ENCODE measurements around the gene CLIC6. TPM values are rescaled to one million over a fixed set of nuclear protein-coding genes. Genes with fewer than 3 reads are reported as not detected.

Gene CLIC6
- total RNA-seq, 1 donor from 2014 or later, result 23.5 TPM

DNA sequence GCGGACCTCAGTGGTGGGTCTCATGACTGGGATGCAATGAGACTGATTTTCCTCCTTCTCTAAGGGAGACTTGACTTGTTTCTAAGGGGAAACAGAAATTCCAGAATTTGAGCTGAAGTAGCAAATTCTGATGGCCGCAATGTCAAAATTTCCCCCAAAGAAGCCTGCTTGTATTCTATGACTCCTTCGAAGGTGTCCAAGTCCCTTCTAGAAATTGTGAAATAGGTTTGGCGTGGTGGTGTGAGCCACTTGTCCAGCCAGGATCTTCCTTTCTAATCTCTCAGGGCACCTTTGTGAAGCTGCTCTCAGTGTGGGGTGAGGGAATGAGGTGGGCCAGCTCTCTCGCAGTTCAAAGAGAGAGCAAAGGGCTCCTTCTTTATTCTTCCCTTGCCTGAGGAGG is 19.9 kb downstream of the CLIC6 start:
- intact Hi-C loops (cut with DNase I), result no loop called here
- H3K4me3 ChIP-seq, result no peak overlapping the region
- DNase-seq (no peak), ATAC-seq (no peak)
- H3K36me3 ChIP-seq, result no peaks in the 10 kb centered on the region
- H3K4me1 ChIP-seq, result peaks cover 6% of the 10 kb centered on the region
- no peaks in the 10 kb centered on the region for H3K9me3 ChIP-seq
- H3K27ac ChIP-seq, result no peak overlapping the region
- TF ChIP-seq, protein P1, sequence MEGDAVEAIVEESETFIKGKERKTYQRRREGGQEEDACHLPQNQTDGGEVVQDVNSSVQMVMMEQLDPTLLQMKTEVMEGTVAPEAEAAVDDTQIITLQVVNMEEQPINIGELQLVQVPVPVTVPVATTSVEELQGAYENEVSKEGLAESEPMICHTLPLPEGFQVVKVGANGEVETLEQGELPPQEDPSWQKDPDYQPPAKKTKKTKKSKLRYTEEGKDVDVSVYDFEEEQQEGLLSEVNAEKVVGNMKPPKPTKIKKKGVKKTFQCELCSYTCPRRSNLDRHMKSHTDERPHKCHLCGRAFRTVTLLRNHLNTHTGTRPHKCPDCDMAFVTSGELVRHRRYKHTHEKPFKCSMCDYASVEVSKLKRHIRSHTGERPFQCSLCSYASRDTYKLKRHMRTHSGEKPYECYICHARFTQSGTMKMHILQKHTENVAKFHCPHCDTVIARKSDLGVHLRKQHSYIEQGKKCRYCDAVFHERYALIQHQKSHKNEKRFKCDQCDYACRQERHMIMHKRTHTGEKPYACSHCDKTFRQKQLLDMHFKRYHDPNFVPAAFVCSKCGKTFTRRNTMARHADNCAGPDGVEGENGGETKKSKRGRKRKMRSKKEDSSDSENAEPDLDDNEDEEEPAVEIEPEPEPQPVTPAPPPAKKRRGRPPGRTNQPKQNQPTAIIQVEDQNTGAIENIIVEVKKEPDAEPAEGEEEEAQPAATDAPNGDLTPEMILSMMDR (IDR thresholded peaks at IDR 0.05), result no peak
- peaks cover 9% of the 10 kb centered on the region for H3K27me3 ChIP-seq (ENCODE audit: low read depth)

DNA sequence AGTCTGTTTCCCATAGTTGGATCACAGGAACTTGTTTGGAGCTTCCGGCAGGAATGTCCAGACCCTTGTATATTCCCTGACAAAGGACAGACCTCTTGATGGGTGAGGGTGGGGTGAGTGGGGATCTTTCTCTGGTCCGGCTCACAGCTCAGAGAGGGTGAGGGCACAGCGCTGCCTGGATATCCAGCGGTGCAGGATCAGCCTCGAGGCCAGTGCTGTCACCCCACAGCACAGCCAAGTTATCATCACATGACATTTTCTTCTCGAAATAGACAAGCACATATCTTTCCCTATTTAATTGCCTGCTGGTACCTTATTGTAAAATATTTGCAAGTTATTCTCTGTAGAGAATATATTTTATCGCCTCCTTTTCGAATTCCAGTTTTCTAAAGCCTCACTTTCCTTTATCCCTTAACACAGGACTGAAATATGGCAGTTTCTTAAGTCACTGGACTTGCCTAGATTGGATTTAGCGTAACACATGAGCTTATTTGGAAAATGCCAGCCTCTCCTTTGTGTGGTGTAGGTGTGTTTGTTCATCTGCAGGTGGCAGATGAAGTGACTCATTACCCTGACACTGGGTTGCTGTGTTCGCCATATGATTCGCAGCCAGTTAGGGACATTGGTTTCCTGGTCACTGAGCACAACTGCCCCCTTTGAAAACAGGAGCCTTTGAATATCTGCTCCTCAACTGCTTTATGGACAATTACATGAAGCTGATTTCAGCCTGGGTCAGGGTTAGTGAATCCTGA is 21.4 kb downstream of the CLIC6 start:
- no peaks in the 10 kb centered on the region for H3K36me3 ChIP-seq
- no peak for DNase-seq
- peaks cover 6% of the 10 kb centered on the region for H3K4me1 ChIP-seq
- peaks cover 9% of the 10 kb centered on the region for H3K27me3 ChIP-seq (ENCODE audit: low read depth)
- H3K4me3 ChIP-seq, result no peak overlapping the region
- intact Hi-C loops (cut with DNase I), result no loop called here
- no peaks in the 10 kb centered on the region for H3K9me3 ChIP-seq
- peak overlapping the region; percentile 26 for H3K27ac ChIP-seq
- TF ChIP-seq, protein P1 (IDR thresholded peaks at IDR 0.05), result no peak
- ATAC-seq, result peak; percentile 53 to 68

DNA sequence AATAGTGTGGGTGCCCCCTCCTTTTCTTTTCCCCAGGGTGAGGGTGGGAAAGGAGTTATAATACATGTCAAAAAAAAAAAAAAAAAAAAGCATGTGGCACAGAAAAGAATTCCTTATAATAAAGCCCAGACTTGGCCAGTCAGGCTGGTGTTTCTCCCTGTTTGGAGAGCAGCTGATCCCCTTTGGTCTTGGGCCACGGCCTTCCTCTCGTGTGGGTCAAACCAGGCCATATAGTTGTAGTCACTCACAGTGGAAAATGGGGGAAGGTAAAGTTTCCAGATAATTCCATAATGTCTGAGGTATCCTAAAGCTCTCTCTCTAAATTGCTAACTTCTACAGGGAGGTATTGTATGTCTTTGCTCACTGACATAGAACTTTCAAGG is 22.0 kb downstream of the CLIC6 start:
- TF ChIP-seq, protein P1 (IDR thresholded peaks at IDR 0.05), result no peak
- peaks cover 6% of the 10 kb centered on the region for H3K4me1 ChIP-seq
- ATAC-seq (no peak), DNase-seq (no peak)
- no peaks in the 10 kb centered on the region for H3K36me3 ChIP-seq
- intact Hi-C loops (cut with DNase I), result no loop called here
- peaks cover 9% of the 10 kb centered on the region for H3K27me3 ChIP-seq (ENCODE audit: low read depth)
- no peaks in the 10 kb centered on the region for H3K9me3 ChIP-seq
- no peak overlapping the region for H3K4me3 ChIP-seq
- peak overlapping the region; percentile 26 for H3K27ac ChIP-seq

DNA sequence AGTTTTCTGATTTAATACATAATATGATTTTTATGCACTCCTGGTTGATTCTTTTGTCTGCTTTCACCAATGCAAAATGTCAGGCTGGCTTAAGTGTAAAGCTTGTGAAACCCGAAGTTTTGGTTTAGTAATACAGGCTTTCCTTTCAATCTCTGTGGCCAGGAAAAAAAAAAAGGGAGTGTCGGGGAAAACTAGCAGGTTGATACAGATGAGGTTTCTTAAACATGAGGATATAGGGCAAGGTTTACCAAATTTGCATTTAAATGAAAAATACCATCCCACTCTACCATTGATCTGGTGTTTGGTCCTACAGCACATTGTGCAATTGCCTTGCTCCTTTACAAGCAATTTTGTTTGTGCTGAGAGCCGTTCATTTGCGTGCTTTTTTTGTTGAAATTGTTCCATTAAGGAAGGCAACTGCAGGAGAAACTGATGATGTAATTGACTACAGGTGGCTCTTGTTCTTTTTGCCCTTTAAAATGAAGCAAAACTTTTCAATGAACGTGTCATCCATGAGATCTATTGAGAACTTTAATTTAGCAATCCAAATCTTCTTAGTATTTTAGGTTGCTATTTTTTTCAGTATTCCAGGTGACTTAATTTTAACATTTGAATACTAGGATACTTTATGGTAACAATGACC is 22.7 kb downstream of the CLIC6 start:
- TF ChIP-seq, protein P1 (IDR thresholded peaks at IDR 0.05), result no peak

DNA sequence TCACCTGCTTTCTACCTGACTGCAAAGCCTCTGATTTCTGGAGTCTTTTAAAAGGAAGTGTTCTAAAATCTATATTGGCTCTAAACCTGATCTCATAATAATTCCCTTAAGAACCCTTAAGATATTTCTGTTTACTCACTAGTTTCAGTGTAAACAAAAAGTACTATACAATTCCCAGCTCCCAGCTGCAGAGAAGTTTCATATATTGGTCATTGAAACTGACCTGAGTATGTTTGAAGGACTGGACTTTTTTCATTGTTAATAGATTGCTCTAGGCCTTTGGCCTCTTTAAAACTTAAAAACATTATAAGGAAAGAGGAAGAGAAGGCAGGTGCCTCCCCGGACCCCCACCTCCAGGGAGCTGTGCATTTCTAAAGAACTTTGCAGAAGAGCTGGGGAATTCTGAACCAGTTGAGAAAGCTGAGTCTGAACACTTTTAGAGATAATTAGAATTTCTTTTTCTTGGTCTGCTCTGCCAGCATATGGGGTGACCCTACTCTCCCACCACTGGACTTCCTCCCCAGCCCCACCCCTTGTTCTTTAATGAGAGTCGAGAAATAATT is 23.7 kb downstream of the CLIC6 start:
- TF ChIP-seq, protein P1 (IDR thresholded peaks at IDR 0.05), result no peak
- H3K4me3 ChIP-seq, result no peak overlapping the region
- H3K9me3 ChIP-seq, result no peaks in the 10 kb centered on the region
- intact Hi-C loops (cut with DNase I), result no loop called here
- peaks cover 6% of the 10 kb centered on the region for H3K4me1 ChIP-seq
- H3K36me3 ChIP-seq, result no peaks in the 10 kb centered on the region
- peak overlapping the region; percentile 33 for H3K27ac ChIP-seq
- ATAC-seq (peak; percentile 6 to 67), DNase-seq (no peak)
- H3K27me3 ChIP-seq (ENCODE audit: low read depth), result peaks cover 9% of the 10 kb centered on the region

More for the DNA sequence above, 22.7 kb downstream of the CLIC6 start:
- intact Hi-C loops (cut with DNase I), result no loop called here
- peaks cover 6% of the 10 kb centered on the region for H3K4me1 ChIP-seq
- H3K27me3 ChIP-seq (ENCODE audit: low read depth), result peaks cover 9% of the 10 kb centered on the region
- ATAC-seq (peak in 1 of 2 donors; percentile 18), DNase-seq (no peak)
- H3K27ac ChIP-seq, result peak overlapping the region; percentile 26
- H3K4me3 ChIP-seq, result no peak overlapping the region
- H3K36me3 ChIP-seq, result no peaks in the 10 kb centered on the region
- H3K9me3 ChIP-seq, result no peaks in the 10 kb centered on the region

Measured in lower lobe of right lung (tissue), 2 donors.